Neural cell (in vitro differentiated cells): ENCODE data around the gene MTFP1. TPM values are rescaled to one million over a fixed set of nuclear protein-coding genes. Genes with fewer than 3 reads are reported as not detected.

ENCODE experiments used
- H2AFZ ChIP-seq: fragments of 200-600, 300-800 bp; sonication (generic), shearing (Covaris generic); 2 replicates; pipeline ENCODE4 v1.6.0; 2014; ENCODE audit warnings: low read depth, mild to moderate bottlenecking, antibody characterized with exemption, low read length, moderate library complexity
- H3F3A ChIP-seq: fragments of 200-600 bp; shearing (Covaris generic); 2 replicates; pipeline ENCODE4 v1.6.1; 2016; ENCODE audit warnings: mild to moderate bottlenecking, moderate library complexity, mixed read lengths, antibody characterized with exemption, low read length; ENCODE audit not compliant: insufficient read depth, poor library complexity, severe bottlenecking
- H3K27ac ChIP-seq: fragments of 200-600, 300-800 bp; sonication (generic), shearing (Covaris generic); 2 replicates; pipeline ENCODE4 v1.5.1; 2014; ENCODE audit warnings: mild to moderate bottlenecking, low read length, moderate library complexity
- H3K27me3 ChIP-seq: fragments of 300-800, 200-600 bp; sonication (generic), shearing (Covaris generic); 2 replicates; pipeline ENCODE4 v1.6.0; 2014; ENCODE audit warnings: mild to moderate bottlenecking, low read depth, low read length, moderate library complexity; ENCODE audit not compliant: insufficient read depth
- H3K36me3 ChIP-seq: fragments of 300-800, 200-600 bp; sonication (generic), shearing (Covaris generic); 2 replicates; pipeline ENCODE4 v1.5.1; 2014; ENCODE audit warnings: mild to moderate bottlenecking, antibody characterized with exemption, low read length, moderate library complexity; ENCODE audit not compliant: insufficient read depth
- H3K4me2 ChIP-seq: fragments of 300-800, 200-600 bp; sonication (generic), shearing (Covaris generic); 2 replicates; pipeline ENCODE4 v1.6.0; 2014; ENCODE audit warnings: mild to moderate bottlenecking, low read length
- H3K4me3 ChIP-seq: fragments of 300-800, 200-600 bp; sonication (generic), shearing (Covaris generic); 2 replicates; pipeline ENCODE4 v1.5.1; 2014; ENCODE audit warnings: mild to moderate bottlenecking, low read length, moderate library complexity
- H3K79me2 ChIP-seq: fragments of 200-600 bp; shearing (Covaris generic); replicated peaks from 2 replicates; pipeline ENCODE4 v1.6.0; 2014; ENCODE audit warnings: mild to moderate bottlenecking, low read length, moderate library complexity; ENCODE audit not compliant: insufficient read depth
- H3K9ac ChIP-seq: fragments of 300-800, 200-600 bp; sonication (generic), shearing (Covaris generic); 2 replicates; pipeline ENCODE4 v1.6.1; 2016; ENCODE audit warnings: mild to moderate bottlenecking, low read length, mixed read lengths
- H3K9me2 ChIP-seq: fragments of 200-600 bp; shearing (Covaris generic); 2 replicates; pipeline ENCODE4 v1.6.1; 2016; ENCODE audit warnings: mild to moderate bottlenecking, low read length, mixed read lengths; ENCODE audit not compliant: insufficient read depth
- H3K9me3 ChIP-seq: fragments of 200-600, 300-800 bp; sonication (generic), shearing (Covaris generic); 2 replicates; pipeline ENCODE4 v1.6.1; 2016; ENCODE audit warnings: mild to moderate bottlenecking, mixed run types, low read length, moderate library complexity, mixed read lengths
- H4K20me1 ChIP-seq: fragments of 200-600 bp; shearing (Covaris generic); 2 replicates; pipeline ENCODE4 v1.6.1; 2016; ENCODE audit warnings: mild to moderate bottlenecking, mixed run types; ENCODE audit not compliant: insufficient read depth
- CTCF ChIP-seq: fragments of 450-650 bp; IDR thresholded peaks from 2 replicates; pipeline ENCODE4 v1.5.1; 2014; ENCODE audit warnings: antibody characterized with exemption, mild to moderate bottlenecking, moderate library complexity; ENCODE audit not compliant: poor library complexity, severe bottlenecking
- EP300 ChIP-seq: fragments of 450-650 bp; conservative IDR thresholded peaks from 2 replicates; pipeline ENCODE4 v1.6.1; 2014; ENCODE audit warnings: antibody characterized with exemption, mild to moderate bottlenecking, moderate library complexity; ENCODE audit not compliant: poor library complexity, severe bottlenecking
- EZH2 ChIP-seq: fragments of 200-600, 300-800 bp; shearing (Covaris generic), sonication (generic); IDR thresholded peaks from 2 replicates; pipeline ENCODE4 v1.6.1; 2014; ENCODE audit warnings: antibody characterized with exemption, low read length, borderline replicate concordance, mild to moderate bottlenecking; ENCODE audit not compliant: insufficient read depth, poor library complexity, severe bottlenecking
- MXI1 ChIP-seq: fragments of 450-650 bp; conservative IDR thresholded peaks from 2 replicates; pipeline ENCODE4 v1.6.1; 2014; ENCODE audit warnings: antibody characterized with exemption, mild to moderate bottlenecking; ENCODE audit not compliant: poor library complexity, severe bottlenecking
- POLR2AphosphoS5 ChIP-seq: IDR thresholded peaks from 2 replicates; pipeline ENCODE4 v1.6.1; 2012
- RAD21 ChIP-seq: fragments of 450-650 bp; conservative IDR thresholded peaks from 2 replicates; pipeline ENCODE4 v1.6.1; 2014; ENCODE audit warnings: antibody characterized with exemption, mild to moderate bottlenecking, moderate library complexity
- SMC3 ChIP-seq: fragments of 450-650 bp; conservative IDR thresholded peaks from 2 replicates; pipeline ENCODE4 v1.6.1; 2014; ENCODE audit warnings: antibody characterized with exemption, mild to moderate bottlenecking, moderate library complexity; ENCODE audit not compliant: poor library complexity
- TAF1 ChIP-seq: IDR thresholded peaks from 2 replicates; pipeline ENCODE4 v1.6.1; 2012; ENCODE audit warnings: low read depth
- polyA plus RNA-seq: library from polyadenylated mRNA; depleted of rRNA; stranded (reverse); fragments of >200 nt; gene quantifications from 2 replicates; pipeline ENCODE4 v1.2.3, GENCODE V29; 2014
- TF ChIP-seq, protein P1 (sequence below): IDR thresholded peaks from 2 replicates; pipeline ENCODE4 v1.6.1; 2012; ENCODE audit warnings: borderline replicate concordance

The MTFP1 gene
- polyA plus RNA-seq, 1 donor from 2014 or later, result 8.1 TPM

- Histone ChIP-seq H2AFZ (no peak overlapping the region), H4K20me1 (no peaks in the 10 kb centered on the region), H3K27ac (no peak overlapping the region), H3K4me2 (no peak overlapping the region), H3K9me2 (no peaks in the 10 kb centered on the region), H3K9ac (no peak overlapping the region), H3K27me3 (no peaks in the 10 kb centered on the region), H3K79me2 (no peaks in the 10 kb centered on the region), H3K36me3 (no peaks in the 10 kb centered on the region), H3K4me3 (no peak overlapping the region), H3F3A (no peaks in the 10 kb centered on the region), H3K9me3 (no peaks in the 10 kb centered on the region)
- TF ChIP-seq MXI1 (no peak), CTCF (no peak), RAD21 (no peak), POLR2AphosphoS5 (no peak), EZH2 (no peak), EP300 (no peak), SMC3 (no peak), TAF1 (no peak)
- TF ChIP-seq, protein P1, sequence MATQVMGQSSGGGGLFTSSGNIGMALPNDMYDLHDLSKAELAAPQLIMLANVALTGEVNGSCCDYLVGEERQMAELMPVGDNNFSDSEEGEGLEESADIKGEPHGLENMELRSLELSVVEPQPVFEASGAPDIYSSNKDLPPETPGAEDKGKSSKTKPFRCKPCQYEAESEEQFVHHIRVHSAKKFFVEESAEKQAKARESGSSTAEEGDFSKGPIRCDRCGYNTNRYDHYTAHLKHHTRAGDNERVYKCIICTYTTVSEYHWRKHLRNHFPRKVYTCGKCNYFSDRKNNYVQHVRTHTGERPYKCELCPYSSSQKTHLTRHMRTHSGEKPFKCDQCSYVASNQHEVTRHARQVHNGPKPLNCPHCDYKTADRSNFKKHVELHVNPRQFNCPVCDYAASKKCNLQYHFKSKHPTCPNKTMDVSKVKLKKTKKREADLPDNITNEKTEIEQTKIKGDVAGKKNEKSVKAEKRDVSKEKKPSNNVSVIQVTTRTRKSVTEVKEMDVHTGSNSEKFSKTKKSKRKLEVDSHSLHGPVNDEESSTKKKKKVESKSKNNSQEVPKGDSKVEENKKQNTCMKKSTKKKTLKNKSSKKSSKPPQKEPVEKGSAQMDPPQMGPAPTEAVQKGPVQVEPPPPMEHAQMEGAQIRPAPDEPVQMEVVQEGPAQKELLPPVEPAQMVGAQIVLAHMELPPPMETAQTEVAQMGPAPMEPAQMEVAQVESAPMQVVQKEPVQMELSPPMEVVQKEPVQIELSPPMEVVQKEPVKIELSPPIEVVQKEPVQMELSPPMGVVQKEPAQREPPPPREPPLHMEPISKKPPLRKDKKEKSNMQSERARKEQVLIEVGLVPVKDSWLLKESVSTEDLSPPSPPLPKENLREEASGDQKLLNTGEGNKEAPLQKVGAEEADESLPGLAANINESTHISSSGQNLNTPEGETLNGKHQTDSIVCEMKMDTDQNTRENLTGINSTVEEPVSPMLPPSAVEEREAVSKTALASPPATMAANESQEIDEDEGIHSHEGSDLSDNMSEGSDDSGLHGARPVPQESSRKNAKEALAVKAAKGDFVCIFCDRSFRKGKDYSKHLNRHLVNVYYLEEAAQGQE, result no peak
These were observed 14.3 kb downstream of the MTFP1 start for GRCh38 chr22:30439836-30440235.

- no peaks in the 10 kb centered on the region for H3K27me3 ChIP-seq
- H3F3A ChIP-seq, result no peaks in the 10 kb centered on the region
- no peaks in the 10 kb centered on the region for H3K79me2 ChIP-seq
- no peak overlapping the region for H3K9ac ChIP-seq
- no peak for TF ChIP-seq SMC3
- no peak for TF ChIP-seq POLR2AphosphoS5
- TF ChIP-seq, protein P1, result no peak
- no peak for TF ChIP-seq RAD21
- no peak for TF ChIP-seq EP300
- no peak for TF ChIP-seq EZH2
- no peak for TF ChIP-seq CTCF
- TF ChIP-seq MXI1, result no peak
- TF ChIP-seq TAF1, result no peak
- H2AFZ ChIP-seq, result no peak overlapping the region
- H3K4me3 ChIP-seq, result no peak overlapping the region
- H3K9me2 ChIP-seq, result no peaks in the 10 kb centered on the region
- no peaks in the 10 kb centered on the region for H4K20me1 ChIP-seq
- no peak overlapping the region for H3K4me2 ChIP-seq
- H3K27ac ChIP-seq, result no peak overlapping the region
- no peaks in the 10 kb centered on the region for H3K9me3 ChIP-seq
- H3K36me3 ChIP-seq, result no peaks in the 10 kb centered on the region
These were observed 15.5 kb downstream of the MTFP1 start for GRCh38 chr22:30441088-30441487.
